ENCODE results near the gene PNMA8A. TPM values are rescaled to one million over a fixed set of nuclear protein-coding genes. Genes with fewer than 3 reads are reported as not detected.

Gene PNMA8A
- total and polyA plus RNA-seq, 4 donors, result 85.6 to 105 (median 91.4) TPM

DNA sequence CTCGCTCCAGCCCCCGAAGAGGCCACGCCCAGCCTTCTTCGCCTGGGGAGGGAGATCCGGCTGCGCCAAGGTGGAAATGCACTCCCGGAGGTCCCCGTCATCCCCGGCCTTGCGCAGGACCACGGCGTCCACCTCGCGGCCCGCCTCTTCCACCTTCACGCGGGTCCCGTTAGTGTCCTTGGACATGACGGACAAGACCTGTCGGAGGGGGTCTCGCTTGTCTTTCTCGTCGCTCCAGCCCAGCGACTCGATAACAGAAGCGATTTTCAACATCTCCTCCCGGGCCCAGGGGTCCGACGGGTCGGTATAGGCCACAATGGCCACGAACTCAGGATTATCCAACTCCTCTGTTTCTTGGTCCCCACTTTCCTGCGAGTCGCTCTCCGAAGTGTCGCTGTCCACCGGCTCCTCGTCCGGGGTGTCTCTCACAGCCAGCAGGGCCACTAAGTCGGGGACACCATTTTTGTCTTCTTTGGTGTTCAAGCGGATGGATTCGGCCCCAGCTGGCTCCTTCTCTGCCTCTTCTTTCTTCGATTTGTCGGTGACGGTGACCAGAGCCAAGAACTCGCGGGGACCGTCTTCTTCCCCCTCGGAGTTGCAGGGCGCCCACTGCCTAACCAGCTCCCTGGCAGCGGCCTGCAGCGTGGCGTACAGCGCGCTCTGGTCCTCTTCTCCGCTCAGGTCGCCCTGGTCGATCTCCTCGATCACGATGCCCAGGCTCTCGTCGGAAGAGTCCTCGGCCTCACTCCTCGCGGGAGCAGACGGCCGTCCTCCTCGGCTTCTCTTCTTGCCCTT lies 23.0 kb upstream of the PNMA8A start:
- DNase-seq (ENCODE audit: low read depth in 4 of 6, low spot score in 6 of 6), result peak in 1 of 6 donors; percentile 30
- H3K27ac ChIP-seq (ENCODE audit: low read depth, low read length), result no peak overlapping the region
- peak overlapping the region; percentile 16 for H3K4me3 ChIP-seq (ENCODE audit: low read depth, low read length)
- H3K36me3 ChIP-seq (ENCODE audit: control insufficient read depth, insufficient read depth, low read length), result peaks cover 30% of the 10 kb centered on the region
- H3K27me3 ChIP-seq (ENCODE audit: control insufficient read depth, insufficient read depth, low read length), result peaks cover 31% of the 10 kb centered on the region
- 38% methylated on average over 67 of the region's 67 CpGs for WGBS (ENCODE audit: insufficient coverage)
- H3K9me3 ChIP-seq (ENCODE audit: control insufficient read depth, insufficient read depth, low read length), result no peaks in the 10 kb centered on the region
- peaks cover 62% of the 10 kb centered on the region for H3K4me1 ChIP-seq (ENCODE audit: control insufficient read depth, insufficient read depth, low read length)

DNA sequence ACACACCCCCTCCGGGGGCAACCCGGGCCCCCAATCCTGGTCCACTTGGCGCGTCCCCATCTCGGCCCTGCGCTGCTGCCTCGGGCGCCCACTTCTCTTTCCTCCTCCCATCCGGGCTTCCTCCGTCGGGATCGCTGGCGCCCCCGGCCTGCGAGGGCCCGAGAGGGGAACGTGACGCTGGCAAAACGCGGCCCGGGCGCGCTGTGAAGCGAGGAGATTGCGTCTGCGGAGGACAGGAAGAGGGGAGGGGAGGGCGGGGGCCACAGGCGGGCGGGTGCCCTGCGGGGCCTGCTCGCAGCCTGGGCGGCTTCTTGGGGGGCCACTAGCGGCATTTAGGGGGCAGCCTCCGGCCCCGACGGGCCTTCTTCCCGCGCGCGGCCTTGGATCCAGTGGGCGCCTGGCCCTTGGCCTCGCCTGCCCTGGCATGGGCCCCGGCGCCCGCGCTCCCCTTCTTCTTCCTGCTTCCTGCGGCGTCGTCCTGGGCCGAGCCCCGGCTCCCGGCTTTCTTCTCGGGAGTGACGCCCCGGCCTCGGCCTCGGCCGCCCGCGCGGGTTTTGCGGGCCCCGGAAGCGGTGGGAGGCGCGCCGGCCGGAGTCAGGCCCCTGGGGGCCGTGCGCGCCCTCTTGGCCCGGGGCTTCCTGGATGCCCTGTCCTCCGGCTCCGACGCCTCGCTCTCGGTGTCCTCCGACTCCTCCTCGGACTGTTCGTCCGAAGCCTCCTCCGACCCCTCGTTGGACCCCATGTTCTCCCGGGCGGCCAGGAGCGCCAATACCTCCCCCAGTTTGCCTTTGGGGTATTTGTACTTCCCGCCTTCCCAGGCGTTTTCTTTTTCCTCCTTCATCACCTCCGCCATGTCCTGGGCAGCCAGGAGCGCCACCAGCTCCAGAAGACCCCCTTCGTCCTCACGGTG lies 22.1 kb upstream of the PNMA8A start:
- 8% methylated on average over 85 of the region's 92 CpGs for WGBS (ENCODE audit: insufficient coverage)
- H3K36me3 ChIP-seq (ENCODE audit: control insufficient read depth, insufficient read depth, low read length), result peaks cover 30% of the 10 kb centered on the region
- no peaks in the 10 kb centered on the region for H3K9me3 ChIP-seq (ENCODE audit: control insufficient read depth, insufficient read depth, low read length)
- H3K4me1 ChIP-seq (ENCODE audit: control insufficient read depth, insufficient read depth, low read length), result peaks cover 68% of the 10 kb centered on the region
- DNase-seq (ENCODE audit: low read depth in 4 of 6, low spot score in 6 of 6), result peak in 2 of 6 donors; percentile 29 to 54
- H3K27ac ChIP-seq (ENCODE audit: low read depth, low read length), result no peak overlapping the region
- peaks cover 38% of the 10 kb centered on the region for H3K27me3 ChIP-seq (ENCODE audit: control insufficient read depth, insufficient read depth, low read length)
- H3K4me3 ChIP-seq (ENCODE audit: low read depth, low read length), result peak overlapping the region; percentile 26

DNA sequence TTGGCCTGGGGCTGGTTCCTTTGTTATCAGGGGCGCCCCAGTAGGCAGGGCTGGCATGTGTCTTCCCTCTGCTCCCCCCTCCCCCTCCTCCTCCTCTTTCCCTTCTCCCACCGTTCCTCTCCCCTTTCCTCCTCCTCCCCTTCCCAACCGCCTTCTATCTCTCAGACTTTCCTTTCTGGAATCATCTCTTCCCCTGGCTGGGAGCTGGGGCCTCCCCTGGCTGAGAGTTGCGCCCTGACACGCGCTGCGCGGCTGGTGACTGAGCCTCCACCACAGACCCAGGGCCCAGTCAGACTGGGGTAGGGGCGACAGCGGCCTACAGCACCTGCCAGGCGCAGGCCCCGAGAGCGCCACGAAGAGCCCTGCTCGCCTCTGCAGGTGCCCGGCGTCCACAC lies 21.5 kb upstream of the PNMA8A start:
- peaks cover 41% of the 10 kb centered on the region for H3K27me3 ChIP-seq (ENCODE audit: control insufficient read depth, insufficient read depth, low read length)
- peaks cover 75% of the 10 kb centered on the region for H3K4me1 ChIP-seq (ENCODE audit: control insufficient read depth, insufficient read depth, low read length)
- no peak overlapping the region for H3K27ac ChIP-seq (ENCODE audit: low read depth, low read length)
- WGBS (ENCODE audit: insufficient coverage), result 27% methylated on average over 17 of the region's 17 CpGs
- H3K4me3 ChIP-seq (ENCODE audit: low read depth, low read length), result peak overlapping the region; percentile 26
- H3K36me3 ChIP-seq (ENCODE audit: control insufficient read depth, insufficient read depth, low read length), result peaks cover 30% of the 10 kb centered on the region
- peak in 1 of 6 donors; percentile 39 for DNase-seq (ENCODE audit: low read depth in 4 of 6, low spot score in 6 of 6)
- no peaks in the 10 kb centered on the region for H3K9me3 ChIP-seq (ENCODE audit: control insufficient read depth, insufficient read depth, low read length)

- Histone ChIP-seq H3K27me3 (ENCODE audit: control insufficient read depth, insufficient read depth, low read length) (peaks cover 41% of the 10 kb centered on the region), H3K9me3 (ENCODE audit: control insufficient read depth, insufficient read depth, low read length) (no peaks in the 10 kb centered on the region), H3K4me3 (ENCODE audit: low read depth, low read length) (no peak overlapping the region), H3K27ac (ENCODE audit: low read depth, low read length) (no peak overlapping the region), H3K4me1 (ENCODE audit: control insufficient read depth, insufficient read depth, low read length) (peaks cover 82% of the 10 kb centered on the region), H3K36me3 (ENCODE audit: control insufficient read depth, insufficient read depth, low read length) (peaks cover 30% of the 10 kb centered on the region)
- WGBS (ENCODE audit: insufficient coverage), result 50% methylated on average over 17 of the region's 18 CpGs
- DNase-seq (ENCODE audit: low read depth in 4 of 6, low spot score in 6 of 6), result no peak
Observed at GRCh38 chr19:46491975-46492682, 20.8 kb upstream of the PNMA8A start.

DNA sequence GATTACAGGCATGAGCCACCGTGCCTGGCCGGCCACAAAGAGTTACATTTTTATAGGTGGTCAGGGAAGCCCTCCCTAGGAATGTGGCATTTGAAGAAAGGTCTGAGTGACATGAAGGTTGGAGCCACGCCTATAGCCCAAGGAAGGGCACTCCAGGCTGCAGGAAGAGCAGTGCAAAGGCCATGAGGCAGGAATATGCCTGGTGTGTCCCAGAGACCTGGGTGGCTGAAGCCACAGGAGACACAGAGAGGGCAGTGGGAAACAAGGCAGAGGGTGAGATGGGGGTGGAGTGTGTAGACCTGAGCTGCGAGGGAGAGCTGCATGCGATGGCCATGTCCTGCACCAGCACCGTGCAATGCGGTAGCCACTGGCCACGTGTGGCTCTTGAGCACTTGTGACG lies 19.4 kb upstream of the PNMA8A start:
- Histone ChIP-seq H3K36me3 (ENCODE audit: control insufficient read depth, insufficient read depth, low read length) (peaks cover 30% of the 10 kb centered on the region), H3K27ac (ENCODE audit: low read depth, low read length) (no peak overlapping the region), H3K9me3 (ENCODE audit: control insufficient read depth, insufficient read depth, low read length) (no peaks in the 10 kb centered on the region), H3K27me3 (ENCODE audit: control insufficient read depth, insufficient read depth, low read length) (peaks cover 41% of the 10 kb centered on the region), H3K4me3 (ENCODE audit: low read depth, low read length) (no peak overlapping the region), H3K4me1 (ENCODE audit: control insufficient read depth, insufficient read depth, low read length) (peaks cover 77% of the 10 kb centered on the region)
- WGBS (ENCODE audit: insufficient coverage), result 80% methylated on average over 5 of the region's 9 CpGs
- DNase-seq (ENCODE audit: low read depth in 4 of 6, low spot score in 6 of 6), result no peak

GRCh38 chr19:46489445-46490272 lies 18.3 kb upstream of the PNMA8A start:
- Histone ChIP-seq H3K4me1 (ENCODE audit: control insufficient read depth, insufficient read depth, low read length) (peaks cover 65% of the 10 kb centered on the region), H3K27me3 (ENCODE audit: control insufficient read depth, insufficient read depth, low read length) (peaks cover 34% of the 10 kb centered on the region), H3K4me3 (ENCODE audit: low read depth, low read length) (no peak overlapping the region)

DNA sequence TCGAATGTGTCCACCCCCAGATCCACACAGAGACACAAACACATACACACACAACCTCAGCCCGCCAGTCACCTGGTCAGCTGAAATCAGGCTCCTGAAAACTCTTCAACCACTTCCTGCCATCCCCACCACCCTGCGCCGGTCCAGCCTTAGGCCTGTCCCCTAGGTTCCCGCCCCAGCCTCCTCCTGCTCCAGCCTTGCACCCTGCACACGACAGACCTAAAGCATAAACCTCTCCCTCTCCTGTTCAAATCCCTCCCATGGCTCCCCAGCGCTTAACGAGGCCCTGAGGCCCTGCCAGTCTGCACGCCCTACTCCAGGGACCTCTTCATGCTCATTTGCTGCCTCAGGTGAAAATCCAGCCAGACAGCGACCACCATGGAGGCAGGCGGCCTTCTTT lies 17.2 kb upstream of the PNMA8A start:
- no peak overlapping the region for H3K4me3 ChIP-seq (ENCODE audit: low read depth, low read length)
- peaks cover 24% of the 10 kb centered on the region for H3K27me3 ChIP-seq (ENCODE audit: control insufficient read depth, insufficient read depth, low read length)
- no peak overlapping the region for H3K27ac ChIP-seq (ENCODE audit: low read depth, low read length)
- no peak for DNase-seq (ENCODE audit: low read depth in 4 of 6, low spot score in 6 of 6)
- peaks cover 55% of the 10 kb centered on the region for H3K4me1 ChIP-seq (ENCODE audit: control insufficient read depth, insufficient read depth, low read length)
- 45% methylated on average over 11 of the region's 11 CpGs for WGBS (ENCODE audit: insufficient coverage)
- no peaks in the 10 kb centered on the region for H3K9me3 ChIP-seq (ENCODE audit: control insufficient read depth, insufficient read depth, low read length)
- peaks cover 23% of the 10 kb centered on the region for H3K36me3 ChIP-seq (ENCODE audit: control insufficient read depth, insufficient read depth, low read length)

More at GRCh38 chr19:46489445-46490272, 18.3 kb upstream of the PNMA8A start:
- H3K27ac ChIP-seq (ENCODE audit: low read depth, low read length), result peak overlapping the region; percentile 25
- peaks cover 24% of the 10 kb centered on the region for H3K36me3 ChIP-seq (ENCODE audit: control insufficient read depth, insufficient read depth, low read length)
- DNase-seq (ENCODE audit: low read depth in 4 of 6, low spot score in 6 of 6), result peak in 2 of 6 donors; percentile 75 to 76
- H3K9me3 ChIP-seq (ENCODE audit: control insufficient read depth, insufficient read depth, low read length), result no peaks in the 10 kb centered on the region
- 8% methylated on average over 50 of the region's 52 CpGs for WGBS (ENCODE audit: insufficient coverage)

DNA sequence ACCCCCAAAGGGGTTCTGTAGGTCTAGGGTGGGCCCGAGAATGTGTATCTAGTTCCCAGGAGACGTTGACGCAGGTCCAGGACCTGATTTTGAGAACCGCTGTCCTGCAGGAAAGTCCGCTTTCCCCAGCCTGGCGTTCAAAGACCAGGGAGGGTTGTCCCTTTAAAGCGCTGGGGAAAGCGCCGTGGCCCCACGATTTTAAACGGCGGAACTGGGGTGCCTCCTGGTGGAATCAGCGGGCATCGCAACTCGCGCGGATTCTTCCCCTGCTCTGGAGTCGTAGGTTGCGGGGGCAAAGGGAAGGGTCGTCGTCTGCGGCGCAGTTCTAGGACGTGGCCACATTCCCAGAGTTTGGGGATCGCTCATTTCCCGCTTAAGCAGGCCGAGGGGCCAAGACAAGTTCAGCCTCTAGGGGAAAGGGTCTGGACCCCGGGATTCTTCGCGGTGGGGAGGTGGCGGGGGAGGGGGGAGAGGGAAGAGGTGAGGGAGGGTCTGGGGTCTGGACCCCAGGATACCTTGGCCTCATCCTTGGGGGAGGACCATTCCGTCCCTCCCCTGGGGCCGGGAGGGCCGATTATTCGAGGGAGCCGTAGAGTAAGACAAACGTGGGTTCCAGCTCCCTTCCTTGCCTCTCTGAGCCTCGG lies 16.6 kb upstream of the PNMA8A start:
- peaks cover 22% of the 10 kb centered on the region for H3K27me3 ChIP-seq (ENCODE audit: control insufficient read depth, insufficient read depth, low read length)
- H3K27ac ChIP-seq (ENCODE audit: low read depth, low read length), result no peak overlapping the region
- H3K36me3 ChIP-seq (ENCODE audit: control insufficient read depth, insufficient read depth, low read length), result peaks cover 19% of the 10 kb centered on the region
- peaks cover 51% of the 10 kb centered on the region for H3K4me1 ChIP-seq (ENCODE audit: control insufficient read depth, insufficient read depth, low read length)
- WGBS (ENCODE audit: insufficient coverage), result 3% methylated on average over 32 of the region's 38 CpGs
- H3K9me3 ChIP-seq (ENCODE audit: control insufficient read depth, insufficient read depth, low read length), result no peaks in the 10 kb centered on the region
- peak overlapping the region; percentile 17 for H3K4me3 ChIP-seq (ENCODE audit: low read depth, low read length)
- DNase-seq (ENCODE audit: low read depth in 4 of 6, low spot score in 6 of 6), result peak in 2 of 6 donors; percentile 94 to 95
